ENCODE data around the gene ACTL6B. TPM values are rescaled to one million over a fixed set of nuclear protein-coding genes. Genes with fewer than 3 reads are reported as not detected.

ACTL6B gene
- total and polyA plus RNA-seq, 2 donors: 0.19 to 0.69 TPM

GRCh38 chr7:100687751-100688300 lies 31.6 kb upstream of the ACTL6B start:
- Histone ChIP-seq H3K4me3 (ENCODE audit: low read depth, low read length) (no peak overlapping the region), H3K36me3 (ENCODE audit: insufficient read depth) (peaks cover 10% of the 10 kb centered on the region), H3K27ac (ENCODE audit: low read depth) (no peak overlapping the region), H3K4me1 (ENCODE audit: insufficient read depth) (peaks cover 2% of the 10 kb centered on the region)
- 83% methylated on average over 25 of the region's 25 CpGs for WGBS
- no peak for DNase-seq (ENCODE audit: extremely low spot score)

GRCh38 chr7:100687261-100687660 lies 31.0 kb upstream of the ACTL6B start:
- H3K27ac ChIP-seq (ENCODE audit: low read depth): no peak overlapping the region
- 89% methylated on average over 22 of the region's 22 CpGs for WGBS
- DNase-seq (ENCODE audit: extremely low spot score): no peak
- H3K4me3 ChIP-seq (ENCODE audit: low read depth, low read length): no peak overlapping the region
- H3K36me3 ChIP-seq (ENCODE audit: insufficient read depth): peaks cover 14% of the 10 kb centered on the region
- H3K4me1 ChIP-seq (ENCODE audit: insufficient read depth): no peaks in the 10 kb centered on the region

GRCh38 chr7:100686822-100687211 lies 30.6 kb upstream of the ACTL6B start:
- H3K27ac ChIP-seq (ENCODE audit: low read depth): no peak overlapping the region
- no peak for DNase-seq (ENCODE audit: extremely low spot score)
- H3K36me3 ChIP-seq (ENCODE audit: insufficient read depth): peaks cover 14% of the 10 kb centered on the region
- 87% methylated on average over 17 of the region's 17 CpGs for WGBS
- no peaks in the 10 kb centered on the region for H3K4me1 ChIP-seq (ENCODE audit: insufficient read depth)
- H3K4me3 ChIP-seq (ENCODE audit: low read depth, low read length): no peak overlapping the region

GRCh38 chr7:100686201-100686821 lies 30.1 kb upstream of the ACTL6B start:
- Histone ChIP-seq H3K36me3 (ENCODE audit: insufficient read depth) (peaks cover 16% of the 10 kb centered on the region), H3K4me3 (ENCODE audit: low read depth, low read length) (no peak overlapping the region), H3K27ac (ENCODE audit: low read depth) (no peak overlapping the region), H3K4me1 (ENCODE audit: insufficient read depth) (no peaks in the 10 kb centered on the region)
- 77% methylated on average over 33 of the region's 33 CpGs for WGBS
- no peak for DNase-seq (ENCODE audit: extremely low spot score)

- no peak for DNase-seq (ENCODE audit: extremely low spot score)
- Histone ChIP-seq H3K36me3 (ENCODE audit: insufficient read depth) (peaks cover 16% of the 10 kb centered on the region), H3K27ac (ENCODE audit: low read depth) (no peak overlapping the region), H3K4me3 (ENCODE audit: low read depth, low read length) (no peak overlapping the region), H3K4me1 (ENCODE audit: insufficient read depth) (no peaks in the 10 kb centered on the region)
- WGBS: 91% methylated on average over 17 of the region's 17 CpGs
Observed at GRCh38 chr7:100685631-100686145, 29.4 kb upstream of the ACTL6B start.

GRCh38 chr7:100685049-100685605 lies 28.9 kb upstream of the ACTL6B start:
- 89% methylated on average over 18 of the region's 18 CpGs for WGBS
- peaks cover 16% of the 10 kb centered on the region for H3K36me3 ChIP-seq (ENCODE audit: insufficient read depth)

GRCh38 chr7:100684534-100685042 lies 28.3 kb upstream of the ACTL6B start:
- no peak overlapping the region for H3K27ac ChIP-seq (ENCODE audit: low read depth)
- no peaks in the 10 kb centered on the region for H3K4me1 ChIP-seq (ENCODE audit: insufficient read depth)
- H3K4me3 ChIP-seq (ENCODE audit: low read depth, low read length): no peak overlapping the region
- DNase-seq (ENCODE audit: extremely low spot score): no peak
- WGBS: 94% methylated on average over 16 of the region's 16 CpGs
- H3K36me3 ChIP-seq (ENCODE audit: insufficient read depth): peaks cover 16% of the 10 kb centered on the region

More at GRCh38 chr7:100685049-100685605, 28.9 kb upstream of the ACTL6B start:
- no peak overlapping the region for H3K27ac ChIP-seq (ENCODE audit: low read depth)
- no peak for DNase-seq (ENCODE audit: extremely low spot score)
- H3K4me3 ChIP-seq (ENCODE audit: low read depth, low read length): no peak overlapping the region
- H3K4me1 ChIP-seq (ENCODE audit: insufficient read depth): no peaks in the 10 kb centered on the region

- Histone ChIP-seq H3K4me3 (ENCODE audit: low read depth, low read length) (no peak overlapping the region), H3K4me1 (ENCODE audit: insufficient read depth) (no peaks in the 10 kb centered on the region), H3K36me3 (ENCODE audit: insufficient read depth) (peaks cover 16% of the 10 kb centered on the region), H3K27ac (ENCODE audit: low read depth) (no peak overlapping the region)
- DNase-seq (ENCODE audit: extremely low spot score): no peak
- 92% methylated on average over 37 of the region's 37 CpGs for WGBS
Observed at GRCh38 chr7:100683659-100684533, 27.6 kb upstream of the ACTL6B start.

- Histone ChIP-seq H3K36me3 (ENCODE audit: insufficient read depth) (peaks cover 12% of the 10 kb centered on the region), H3K4me1 (ENCODE audit: insufficient read depth) (no peaks in the 10 kb centered on the region), H3K27ac (ENCODE audit: low read depth) (no peak overlapping the region), H3K4me3 (ENCODE audit: low read depth, low read length) (no peak overlapping the region)
- WGBS: 86% methylated on average over 28 of the region's 28 CpGs
- no peak for DNase-seq (ENCODE audit: extremely low spot score)
Observed at GRCh38 chr7:100682991-100683658, 26.9 kb upstream of the ACTL6B start.

GRCh38 chr7:100682228-100682741 lies 26.0 kb upstream of the ACTL6B start:
- H3K36me3 ChIP-seq (ENCODE audit: insufficient read depth): peaks cover 13% of the 10 kb centered on the region
- H3K27ac ChIP-seq (ENCODE audit: low read depth): no peak overlapping the region
- 71% methylated on average over 25 of the region's 25 CpGs for WGBS
- H3K4me1 ChIP-seq (ENCODE audit: insufficient read depth): no peaks in the 10 kb centered on the region
- no peak overlapping the region for H3K4me3 ChIP-seq (ENCODE audit: low read depth, low read length)
- DNase-seq (ENCODE audit: extremely low spot score): no peak

GRCh38 chr7:100681491-100682227 lies 25.4 kb upstream of the ACTL6B start:
- Histone ChIP-seq H3K4me1 (ENCODE audit: insufficient read depth) (no peaks in the 10 kb centered on the region), H3K27ac (ENCODE audit: low read depth) (no peak overlapping the region), H3K36me3 (ENCODE audit: insufficient read depth) (peaks cover 15% of the 10 kb centered on the region), H3K4me3 (ENCODE audit: low read depth, low read length) (no peak overlapping the region)
- no peak for DNase-seq (ENCODE audit: extremely low spot score)
- WGBS: 79% methylated on average over 29 of the region's 29 CpGs

GRCh38 chr7:100680576-100681271 lies 24.5 kb upstream of the ACTL6B start:
- DNase-seq (ENCODE audit: extremely low spot score): no peak
- Histone ChIP-seq H3K36me3 (ENCODE audit: insufficient read depth) (peaks cover 15% of the 10 kb centered on the region), H3K27ac (ENCODE audit: low read depth) (no peak overlapping the region), H3K4me3 (ENCODE audit: low read depth, low read length) (no peak overlapping the region), H3K4me1 (ENCODE audit: insufficient read depth) (no peaks in the 10 kb centered on the region)
- 81% methylated on average over 18 of the region's 18 CpGs for WGBS

Measured in urinary bladder (tissue), 4 donors.